AG09309 (cell line): ENCODE results near the gene BFSP2.

Experiments
- DNase-seq: peaks from one replicate; pipeline ENCODE4 v3.0.0-alpha.2; 2010; ENCODE audit warnings: low read depth
- H3K4me3 ChIP-seq: 2 replicates; pipeline ENCODE4 v1.5.1; 2011; ENCODE audit warnings: mild to moderate bottlenecking, low read depth, low read length, moderate library complexity; ENCODE audit not compliant: control insufficient read depth
- TF ChIP-seq, protein P1 (sequence below): IDR thresholded peaks from 2 replicates; pipeline ENCODE4 v1.5.1; 2011; ENCODE audit warnings: mild to moderate bottlenecking, low read depth, low read length, inconsistent platforms; ENCODE audit not compliant: insufficient read depth, control insufficient read depth; ENCODE audit errors: missing control alignments

The BFSP2 gene

GRCh38 chr3:133380481-133381225 is 19.2 kb upstream of the BFSP2 start:
- no peak for DNase-seq
- H3K4me3 ChIP-seq = no peak overlapping the region
- TF ChIP-seq, protein P1, sequence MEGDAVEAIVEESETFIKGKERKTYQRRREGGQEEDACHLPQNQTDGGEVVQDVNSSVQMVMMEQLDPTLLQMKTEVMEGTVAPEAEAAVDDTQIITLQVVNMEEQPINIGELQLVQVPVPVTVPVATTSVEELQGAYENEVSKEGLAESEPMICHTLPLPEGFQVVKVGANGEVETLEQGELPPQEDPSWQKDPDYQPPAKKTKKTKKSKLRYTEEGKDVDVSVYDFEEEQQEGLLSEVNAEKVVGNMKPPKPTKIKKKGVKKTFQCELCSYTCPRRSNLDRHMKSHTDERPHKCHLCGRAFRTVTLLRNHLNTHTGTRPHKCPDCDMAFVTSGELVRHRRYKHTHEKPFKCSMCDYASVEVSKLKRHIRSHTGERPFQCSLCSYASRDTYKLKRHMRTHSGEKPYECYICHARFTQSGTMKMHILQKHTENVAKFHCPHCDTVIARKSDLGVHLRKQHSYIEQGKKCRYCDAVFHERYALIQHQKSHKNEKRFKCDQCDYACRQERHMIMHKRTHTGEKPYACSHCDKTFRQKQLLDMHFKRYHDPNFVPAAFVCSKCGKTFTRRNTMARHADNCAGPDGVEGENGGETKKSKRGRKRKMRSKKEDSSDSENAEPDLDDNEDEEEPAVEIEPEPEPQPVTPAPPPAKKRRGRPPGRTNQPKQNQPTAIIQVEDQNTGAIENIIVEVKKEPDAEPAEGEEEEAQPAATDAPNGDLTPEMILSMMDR = no peak

- H3K4me3 ChIP-seq = no peak overlapping the region
- TF ChIP-seq, protein P1 = no peak
- DNase-seq = no peak
These were observed 18.3 kb upstream of the BFSP2 start for GRCh38 chr3:133381346-133382109.

- no peak overlapping the region for H3K4me3 ChIP-seq
- no peak for DNase-seq
- TF ChIP-seq, protein P1 = no peak
These were observed 16.7 kb upstream of the BFSP2 start for GRCh38 chr3:133383175-133383574.

GRCh38 chr3:133383741-133384140 is 16.1 kb upstream of the BFSP2 start:
- TF ChIP-seq, protein P1 = no peak
- H3K4me3 ChIP-seq = no peak overlapping the region
- DNase-seq = no peak

DNA sequence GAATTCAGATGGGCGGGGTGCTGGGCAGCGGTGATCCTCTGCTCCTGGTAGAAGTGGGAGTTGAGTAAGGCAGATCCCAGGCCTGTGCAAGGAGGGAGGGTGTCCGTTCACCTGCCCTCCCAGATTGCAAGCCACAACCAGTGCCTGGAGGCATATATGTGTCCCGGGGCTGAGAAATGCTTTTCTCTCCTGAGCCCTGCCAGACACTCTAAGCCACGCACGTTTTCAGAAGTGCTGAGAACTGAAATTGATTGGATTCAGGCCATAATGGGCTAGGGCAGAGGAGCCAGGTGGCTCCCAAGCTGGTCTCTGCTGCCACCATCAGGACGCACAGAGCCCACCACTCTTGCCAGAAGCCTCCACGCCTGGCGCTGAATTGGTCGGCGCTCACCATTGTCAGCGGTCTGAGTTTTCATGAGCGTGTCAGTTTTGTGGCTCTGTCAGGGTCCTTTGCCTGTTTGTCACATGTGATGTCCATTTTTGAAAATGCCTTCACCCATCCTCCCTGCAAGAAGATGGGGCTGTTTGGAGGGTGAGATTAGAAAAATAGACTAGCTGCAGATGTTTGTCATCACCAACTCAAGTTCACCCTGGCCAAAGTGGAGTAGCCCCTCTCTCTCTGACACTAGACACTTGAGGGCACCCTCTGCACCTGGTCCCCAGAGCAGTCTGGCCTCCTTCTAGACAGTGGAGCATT is 15.4 kb upstream of the BFSP2 start:
- no peak for DNase-seq
- TF ChIP-seq, protein P1 = peak; percentile 81
- H3K4me3 ChIP-seq = no peak overlapping the region

DNA sequence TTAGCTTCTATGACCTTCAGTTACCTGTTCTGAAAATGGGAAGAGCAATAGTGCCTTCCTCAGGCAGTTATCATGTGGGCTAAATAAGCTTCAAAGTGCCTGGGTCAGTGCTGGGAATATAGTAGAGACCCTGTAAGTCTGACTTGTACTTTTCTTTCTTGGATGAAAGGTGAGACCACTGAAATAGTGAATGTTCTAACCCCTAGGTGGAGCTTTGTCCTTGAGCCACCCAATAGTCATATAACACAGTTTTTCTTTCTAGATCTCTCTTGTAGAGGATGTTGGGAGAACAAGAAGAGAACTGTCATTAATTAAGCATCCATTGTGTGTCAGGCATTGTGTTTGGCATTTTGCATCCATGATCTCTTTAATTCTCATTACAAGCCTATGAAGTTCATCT is 13.0 kb upstream of the BFSP2 start:
- DNase-seq = no peak
- H3K4me3 ChIP-seq = no peak overlapping the region
- TF ChIP-seq, protein P1 = no peak
